Subcutaneous adipose tissue (tissue), 4 donors: ENCODE measurements around the gene AFF3. TPM values are rescaled to one million over a fixed set of nuclear protein-coding genes. Genes with fewer than 3 reads are reported as not detected.

ENCODE experiments used
- CTCF ChIP-seq: fragments of 450-650 bp; IDR thresholded peaks from one replicate; pipeline ENCODE4 v1.5.1; 2016; ENCODE audit warnings: low read depth, mild to moderate bottlenecking, control low read depth, antibody characterized with exemption, moderate library complexity
- total RNA-seq, 4 donors: library from RNA; depleted of rRNA; stranded (reverse); fragments of >200 nt; gene quantifications; one replicate each; pipeline ENCODE4 v1.1.0, GENCODE V29; 2016

Gene AFF3
- total RNA-seq, 4 donors from 2014 or later = 2.5 to 6.2 (median 5.6) TPM

GRCh38 chr2:99881901-99882591 lies 260.3 kb downstream of the AFF3 start:
- TF ChIP-seq CTCF = no peak

- TF ChIP-seq CTCF = no peak
Measured at GRCh38 chr2:99880964-99881294, 261.5 kb downstream of the AFF3 start.

- no peak for TF ChIP-seq CTCF
Measured at GRCh38 chr2:99880148-99880963, 262.0 kb downstream of the AFF3 start.

GRCh38 chr2:99879481-99879880 lies 262.9 kb downstream of the AFF3 start:
- TF ChIP-seq CTCF = no peak

- TF ChIP-seq CTCF = no peak
Measured at GRCh38 chr2:99878581-99879350, 263.6 kb downstream of the AFF3 start.

- TF ChIP-seq CTCF = no peak
Measured at GRCh38 chr2:99877963-99878362, 264.4 kb downstream of the AFF3 start.

- no peak for TF ChIP-seq CTCF
Measured at GRCh38 chr2:99876956-99877355, 265.4 kb downstream of the AFF3 start.
